Gastroesophageal sphincter (tissue), 3 donors: ENCODE data around the gene AKAP6.

Experiments
- POLR2A ChIP-seq, 2 donors: fragments of 450-650 bp; IDR thresholded peaks; one replicate each; pipeline ENCODE4 v1.6.1; 2017; ENCODE audit warnings: antibody characterized with exemption in 2 of 2, mild to moderate bottlenecking in 2 of 2, moderate library complexity in 1 of 2
- TF ChIP-seq, protein P1 (sequence below), 4 experiments: fragments of 200-600 bp in 2 of 4; fragments of 450-650 bp in 2 of 4; sonication (generic) in 1 of 4; IDR thresholded peaks; one replicate each; pipeline ENCODE4 v1.5.1; 2017 to 2019; ENCODE audit warnings: antibody characterized with exemption in 4 of 4, mild to moderate bottlenecking in 2 of 4, moderate library complexity in 2 of 4

DNA sequence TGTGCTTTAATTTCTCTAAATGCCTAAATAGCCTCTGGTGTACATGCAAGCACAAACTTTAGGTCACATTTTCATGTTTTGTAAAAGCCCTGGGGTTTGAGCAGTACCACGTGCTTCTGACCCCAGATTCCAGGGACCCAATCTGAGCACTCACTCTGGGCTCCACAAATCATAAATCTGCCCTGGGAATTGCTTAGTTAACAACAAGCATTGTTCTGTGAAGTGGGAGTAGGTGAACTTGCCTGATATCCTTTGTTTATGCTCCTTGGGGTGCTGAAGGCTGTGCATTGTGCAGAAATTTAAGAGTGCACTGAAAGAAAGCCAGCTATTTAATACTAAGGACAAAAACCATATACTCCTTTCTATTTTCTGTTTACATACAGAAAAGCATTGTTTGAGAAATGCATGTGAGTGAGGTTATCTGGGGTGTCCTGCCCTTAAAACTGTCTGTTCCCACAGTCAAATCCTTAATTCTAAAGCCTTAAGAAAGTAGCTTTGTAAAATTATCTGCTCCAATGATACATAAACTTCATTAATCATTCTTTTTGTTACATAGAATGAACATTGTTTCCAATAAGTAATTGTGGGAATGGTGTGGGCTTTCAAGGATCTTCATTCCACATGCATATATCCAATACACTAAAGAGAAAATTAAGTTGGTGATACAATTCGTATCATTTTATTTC is 351.0 kb downstream of the AKAP6 start:
- TF ChIP-seq, protein P1, sequence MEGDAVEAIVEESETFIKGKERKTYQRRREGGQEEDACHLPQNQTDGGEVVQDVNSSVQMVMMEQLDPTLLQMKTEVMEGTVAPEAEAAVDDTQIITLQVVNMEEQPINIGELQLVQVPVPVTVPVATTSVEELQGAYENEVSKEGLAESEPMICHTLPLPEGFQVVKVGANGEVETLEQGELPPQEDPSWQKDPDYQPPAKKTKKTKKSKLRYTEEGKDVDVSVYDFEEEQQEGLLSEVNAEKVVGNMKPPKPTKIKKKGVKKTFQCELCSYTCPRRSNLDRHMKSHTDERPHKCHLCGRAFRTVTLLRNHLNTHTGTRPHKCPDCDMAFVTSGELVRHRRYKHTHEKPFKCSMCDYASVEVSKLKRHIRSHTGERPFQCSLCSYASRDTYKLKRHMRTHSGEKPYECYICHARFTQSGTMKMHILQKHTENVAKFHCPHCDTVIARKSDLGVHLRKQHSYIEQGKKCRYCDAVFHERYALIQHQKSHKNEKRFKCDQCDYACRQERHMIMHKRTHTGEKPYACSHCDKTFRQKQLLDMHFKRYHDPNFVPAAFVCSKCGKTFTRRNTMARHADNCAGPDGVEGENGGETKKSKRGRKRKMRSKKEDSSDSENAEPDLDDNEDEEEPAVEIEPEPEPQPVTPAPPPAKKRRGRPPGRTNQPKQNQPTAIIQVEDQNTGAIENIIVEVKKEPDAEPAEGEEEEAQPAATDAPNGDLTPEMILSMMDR (IDR thresholded peaks at IDR 0.05) = no peak
- TF ChIP-seq POLR2A (IDR thresholded peaks at IDR 0.05) = no peak
